ENCODE measurements around the gene ZNF486.
"Not testable (repeated sequence)": the region's sequence is repeated elsewhere in the genome, so short reads cannot be mapped to it uniquely, and the experiment has no call there.

ZNF486 gene

GRCh38 chr19:20167020-20167644 lies at the start of gene ZNF486:
TSS of gene ZNF486 (plus strand) at chr19:20167214. CDS start at chr19:20167331, 117 bp downstream.
- peak; percentile 84 to 90 (median 85) for DNase-seq (ENCODE audit: low read depth in 3 of 3)

GRCh38 chr19:20118064-20118839 lies 48.8 kb upstream of the ZNF486 start:
- DNase-seq (ENCODE audit: low read depth in 3 of 3): not testable (repeated sequence)

DNA sequence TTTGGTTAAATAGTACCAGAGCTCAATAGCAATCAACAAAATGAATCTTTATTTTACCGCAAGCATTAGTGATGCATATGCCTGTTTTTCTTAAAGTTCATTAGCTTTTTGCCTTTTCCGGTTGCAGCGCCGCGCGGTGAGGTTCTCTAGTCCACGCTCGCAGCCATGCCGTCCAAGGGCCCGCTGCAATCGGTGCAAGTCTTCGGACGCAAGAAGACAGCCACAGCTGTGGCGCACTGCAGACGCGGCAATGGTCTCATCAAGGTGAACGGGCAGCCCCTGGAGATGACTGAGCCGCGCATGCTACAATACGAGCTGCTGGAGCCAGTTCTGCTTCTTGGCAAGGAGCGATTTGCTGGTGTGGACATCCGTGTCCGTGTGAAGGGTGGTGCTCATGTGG lies 42.1 kb upstream of the ZNF486 start:
- no peak for DNase-seq (ENCODE audit: low read depth in 3 of 3)

GRCh38 chr19:20132933-20133332 lies 34.1 kb upstream of the ZNF486 start:
- not testable (repeated sequence) for DNase-seq (ENCODE audit: low read depth in 3 of 3)

DNA sequence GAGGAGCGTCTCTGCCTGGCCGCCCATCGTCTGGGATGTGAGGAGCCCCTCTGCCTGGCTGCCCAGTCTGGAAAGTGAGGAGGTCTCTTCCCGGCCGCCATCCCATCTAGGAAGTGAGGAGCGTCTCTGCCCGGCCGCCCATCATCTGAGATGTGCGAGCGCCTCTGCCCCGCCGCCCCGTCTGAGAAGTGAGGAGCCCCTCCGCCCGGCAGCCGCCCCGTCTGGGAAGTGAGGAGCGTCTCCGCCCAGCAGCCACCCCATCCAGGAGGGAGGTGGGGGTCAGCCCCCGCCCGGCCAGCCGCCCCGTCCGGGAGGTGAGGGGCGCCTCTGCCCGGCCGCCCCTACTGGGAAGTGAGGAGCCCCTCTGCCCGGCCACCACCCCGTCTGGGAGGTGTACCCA lies 29.3 kb upstream of the ZNF486 start:
- not testable (repeated sequence) for DNase-seq (ENCODE audit: low read depth in 3 of 3)

DNA sequence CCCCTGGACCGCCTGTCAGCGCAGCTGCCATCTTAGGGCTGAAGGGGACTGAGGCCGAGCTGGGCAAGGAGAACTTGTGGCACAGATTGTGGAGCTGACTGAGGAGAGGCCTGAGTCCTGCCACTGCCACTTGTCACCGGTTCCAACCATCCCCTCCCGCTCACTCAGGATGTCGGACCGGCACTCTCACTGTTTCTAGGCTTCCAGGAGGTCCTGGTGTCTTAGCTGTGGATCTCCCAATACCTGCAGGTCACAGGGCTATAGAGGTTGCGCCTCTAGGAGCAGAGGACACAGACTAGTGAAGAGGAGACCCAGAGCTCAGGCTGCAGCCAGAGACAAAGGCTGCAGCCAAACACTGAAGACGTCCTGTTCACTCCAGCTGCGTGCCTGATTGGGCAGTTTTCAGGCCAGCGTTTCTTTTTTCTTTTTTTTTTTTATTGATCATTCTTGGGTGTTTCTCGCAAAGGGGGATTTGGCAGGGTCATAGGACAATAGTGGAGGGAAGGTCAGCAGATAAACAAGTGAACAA lies 15.3 kb upstream of the ZNF486 start:
- DNase-seq (ENCODE audit: low read depth in 3 of 3): no peak

DNA sequence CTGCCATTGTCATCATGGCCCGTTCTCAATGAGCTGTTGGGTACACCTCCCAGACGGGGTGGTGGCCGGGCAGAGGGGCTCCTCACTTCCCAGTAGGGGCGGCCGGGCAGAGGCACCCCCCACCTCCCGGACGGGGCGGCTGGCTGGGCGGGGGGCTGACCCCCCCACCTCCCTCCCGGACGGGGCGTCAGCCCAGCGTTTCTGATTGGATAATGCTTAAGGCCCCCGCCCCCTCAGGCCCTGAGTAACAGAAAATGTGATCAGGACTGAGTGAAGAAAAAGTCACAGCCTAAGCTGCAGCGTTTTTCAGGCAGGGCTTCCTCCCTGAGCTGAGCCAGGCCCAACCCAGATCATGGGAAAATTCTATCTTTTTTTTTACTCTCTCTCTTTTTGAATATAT lies 14.5 kb upstream of the ZNF486 start:
- DNase-seq (ENCODE audit: low read depth in 3 of 3): not testable (repeated sequence)

- no peak for DNase-seq (ENCODE audit: low read depth in 3 of 3)
These were observed 13.7 kb upstream of the ZNF486 start for GRCh38 chr19:20153281-20153680.

DNA sequence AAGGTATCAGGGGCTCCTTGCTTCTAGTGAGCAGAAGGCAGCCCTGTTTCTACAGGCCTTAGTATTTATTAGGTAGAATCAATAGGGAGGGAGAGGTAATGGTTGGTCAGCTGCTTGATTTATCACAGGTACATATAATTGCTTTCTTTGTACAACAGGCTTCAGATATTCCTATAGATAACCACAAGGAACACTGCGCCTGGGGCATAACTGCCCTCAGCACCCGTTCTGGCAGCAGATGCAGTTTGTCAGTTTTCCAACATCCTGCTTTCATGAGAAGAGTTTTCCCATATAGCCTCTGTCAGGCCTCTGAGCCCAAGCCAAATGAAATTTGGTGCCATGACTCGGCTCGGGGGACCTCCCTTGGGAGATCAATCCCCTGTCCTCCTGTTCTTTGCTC lies 12.4 kb upstream of the ZNF486 start:
- DNase-seq (ENCODE audit: low read depth in 3 of 3): no peak

GRCh38 chr19:20162821-20163220 lies 4.2 kb upstream of the ZNF486 start:
- no peak for DNase-seq (ENCODE audit: low read depth in 3 of 3)

DNA sequence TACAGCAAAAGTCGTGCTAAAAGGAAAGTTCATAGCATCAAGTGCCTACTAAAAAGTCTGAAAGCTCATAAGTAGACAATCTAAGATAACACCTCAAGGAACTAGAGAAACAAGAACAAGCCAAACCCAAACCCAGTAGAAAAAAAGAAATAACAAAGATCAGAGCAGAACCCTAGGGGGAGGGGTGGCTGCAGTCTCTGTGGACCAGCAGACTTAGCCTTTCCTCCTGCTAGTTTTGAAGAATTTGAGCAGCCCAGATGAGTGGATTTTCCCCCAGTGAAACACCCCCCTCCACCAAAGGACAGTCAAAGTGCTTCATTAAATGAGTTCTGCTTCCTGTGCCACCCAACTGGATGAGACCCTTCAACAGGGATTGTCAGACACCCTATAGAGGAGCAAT lies 2.6 kb upstream of the ZNF486 start:
- no peak for DNase-seq (ENCODE audit: low read depth in 3 of 3)

DNA sequence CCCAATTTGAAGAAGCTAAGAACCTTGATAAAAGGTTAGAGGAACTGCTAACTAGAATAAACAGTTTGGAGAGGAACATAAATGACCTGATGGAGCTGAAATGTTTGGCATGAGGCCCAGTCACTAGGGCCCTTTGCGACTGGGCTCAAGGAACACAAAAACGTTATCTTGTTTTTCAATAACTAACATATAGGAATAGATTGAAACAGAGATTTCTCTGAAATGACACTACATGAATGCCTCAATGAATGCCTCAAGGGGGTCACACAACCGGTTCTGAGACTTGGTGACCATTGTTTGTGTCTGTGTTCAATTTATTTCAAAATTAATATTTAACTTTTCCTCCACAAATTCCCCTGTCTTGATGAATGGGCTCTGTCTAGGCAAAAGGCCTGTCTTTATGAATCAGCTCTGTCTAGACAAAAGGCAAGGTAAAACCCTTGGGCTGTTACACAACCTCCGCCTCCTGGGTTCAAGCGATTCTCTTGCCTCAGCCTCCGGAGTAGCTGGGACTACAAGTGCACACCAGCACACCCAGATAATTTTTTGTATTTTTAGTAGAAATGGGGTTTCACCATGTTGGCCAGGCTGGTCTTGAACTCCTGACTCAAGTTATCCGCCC lies 932 bp upstream of the ZNF486 start:
- no peak for DNase-seq (ENCODE audit: low read depth in 3 of 3)

DNA sequence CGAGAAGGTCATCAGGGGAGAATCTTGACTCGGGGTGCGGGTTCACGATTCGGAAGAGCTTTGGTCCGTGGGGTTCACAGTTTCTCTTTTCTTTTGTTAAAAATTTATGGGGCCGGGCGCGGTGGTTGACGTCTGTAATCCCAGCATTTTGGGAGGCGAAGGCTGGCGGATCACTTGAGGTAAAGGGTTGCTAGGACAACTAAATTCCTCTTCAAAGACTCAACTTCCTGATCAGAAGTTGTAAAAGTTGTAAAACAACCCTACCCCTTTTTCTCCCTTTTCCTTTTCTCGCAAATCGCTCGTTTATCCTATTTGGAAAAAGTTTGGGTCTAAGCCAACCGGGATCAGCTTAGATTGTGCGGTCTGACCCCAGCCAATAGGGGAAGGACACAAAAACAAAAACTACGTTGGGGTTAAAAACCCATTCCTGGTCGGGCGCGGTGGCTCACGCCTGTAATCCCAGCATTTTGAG lies 673 bp downstream of the ZNF486 start:
- DNase-seq (ENCODE audit: low read depth in 3 of 3): no peak

DNA sequence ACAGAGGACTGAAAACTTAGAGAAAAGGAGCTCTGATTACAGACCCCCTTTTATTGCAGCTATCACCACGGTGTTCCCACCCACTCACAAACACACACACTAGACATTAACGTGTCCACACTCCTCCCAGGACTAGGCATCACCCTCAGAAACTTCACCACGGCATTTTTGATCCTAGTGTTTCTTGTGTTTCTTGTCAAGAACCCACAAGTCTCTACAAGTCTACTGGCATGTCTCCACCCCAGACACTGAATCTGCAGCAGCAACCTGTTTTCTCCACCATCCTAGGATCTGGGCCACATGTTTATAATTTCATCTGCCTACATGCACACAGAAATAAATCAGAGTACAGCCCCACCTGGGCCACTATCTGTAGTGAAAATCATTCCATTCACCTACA lies 4.3 kb downstream of the ZNF486 start:
- no peak for DNase-seq (ENCODE audit: low read depth in 3 of 3)

DNA sequence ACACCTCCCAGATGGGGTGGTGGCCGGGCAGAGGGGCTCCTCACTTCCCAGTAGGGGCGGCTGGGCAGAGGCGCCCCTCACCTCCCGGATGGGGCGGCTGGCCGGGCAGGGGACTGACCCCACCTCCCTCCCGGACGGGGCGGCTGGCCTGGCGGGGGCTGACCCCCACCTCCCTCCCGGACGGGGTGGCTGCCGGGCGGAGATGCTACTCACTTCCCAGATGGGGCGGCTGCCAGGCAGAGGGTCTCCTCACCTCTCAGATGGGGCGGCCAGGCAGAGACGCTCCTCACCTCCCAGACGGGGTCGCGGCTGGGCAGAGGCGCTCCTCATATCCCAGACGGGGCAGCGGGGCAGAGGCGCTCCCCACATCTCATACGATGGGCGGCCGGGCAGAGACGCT lies 8.8 kb downstream of the ZNF486 start:
- DNase-seq (ENCODE audit: low read depth in 3 of 3): not testable (repeated sequence)

- not testable (repeated sequence) for DNase-seq (ENCODE audit: low read depth in 3 of 3)
These were observed 12.9 kb downstream of the ZNF486 start for GRCh38 chr19:20179956-20180355.

DNA sequence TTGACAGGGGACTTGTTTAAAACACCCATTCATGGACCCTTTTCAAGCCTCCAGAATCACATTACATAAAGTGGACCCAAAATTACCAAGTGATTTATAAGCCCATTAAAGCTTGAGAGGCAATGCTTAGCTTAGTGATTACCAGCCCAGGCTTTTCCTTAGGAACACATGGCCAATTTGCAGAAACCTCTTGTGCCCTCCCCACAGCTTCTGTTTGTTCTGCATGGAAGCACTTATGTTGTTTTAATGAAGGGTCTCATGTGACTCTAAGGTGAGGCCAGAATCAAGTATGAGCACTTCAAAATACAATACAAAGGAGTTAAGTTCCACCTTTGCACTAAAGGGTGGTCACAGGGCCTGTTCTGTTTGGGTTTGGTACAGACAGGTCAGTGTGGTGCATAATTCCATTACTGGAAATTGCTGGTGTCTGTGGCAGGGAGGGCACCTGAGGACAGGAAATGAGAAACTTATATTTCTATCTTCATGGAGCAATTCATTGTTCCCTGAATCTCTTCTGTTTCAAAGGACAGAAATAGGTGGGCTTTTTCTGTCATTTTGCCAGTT lies 15.3 kb downstream of the ZNF486 start:
- no peak for DNase-seq (ENCODE audit: low read depth in 3 of 3)

GRCh38 chr19:20186174-20186573 lies 19.2 kb downstream of the ZNF486 start:
- no peak for DNase-seq (ENCODE audit: low read depth in 3 of 3)

GRCh38 chr19:20197747-20198146 lies 30.7 kb downstream of the ZNF486 start:
- no peak for DNase-seq (ENCODE audit: low read depth in 3 of 3)

DNA sequence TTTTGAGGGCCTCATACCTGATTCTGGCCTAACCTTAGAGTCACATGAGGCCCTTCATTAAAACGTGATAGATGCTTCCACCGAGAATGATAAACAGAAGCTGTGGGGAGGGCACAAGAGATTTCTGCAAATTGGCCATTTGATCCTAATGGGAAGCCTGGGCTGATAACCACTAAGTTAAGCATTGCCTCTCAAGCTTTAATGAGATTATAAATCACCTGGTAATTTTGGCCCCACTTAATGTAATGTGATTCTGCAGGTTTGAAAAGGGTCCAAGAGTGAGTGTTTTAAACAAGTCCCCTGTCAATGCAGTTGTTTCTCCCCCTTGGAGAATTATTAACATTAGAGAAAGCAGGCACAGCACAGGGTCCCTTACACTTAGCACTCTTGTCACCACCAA lies 42.0 kb downstream of the ZNF486 start:
- no peak for DNase-seq (ENCODE audit: low read depth in 3 of 3)

DNA sequence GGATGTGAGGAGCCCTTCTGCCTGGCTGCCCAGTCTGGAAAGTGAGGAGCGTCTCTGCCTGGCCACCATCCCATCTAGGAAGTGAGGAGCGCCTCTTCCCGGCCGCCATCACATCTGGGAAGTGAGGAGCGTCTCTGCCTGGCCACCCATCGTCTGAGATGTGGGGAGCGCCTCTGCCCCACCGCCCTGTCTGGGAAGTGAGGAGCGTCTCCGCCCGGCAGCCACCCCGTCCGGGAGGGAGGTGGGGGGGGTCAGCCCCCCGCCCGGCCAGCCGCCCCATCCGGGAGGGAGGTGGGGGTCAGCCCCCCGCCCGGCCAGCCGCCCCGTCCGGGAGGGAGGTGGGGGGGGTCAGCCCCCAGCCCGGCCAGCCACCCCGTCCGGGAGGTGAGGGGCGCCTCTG lies 47.4 kb downstream of the ZNF486 start:
- not testable (repeated sequence) for DNase-seq (ENCODE audit: low read depth in 3 of 3)

GRCh38 chr19:20221605-20222004 lies 54.6 kb downstream of the ZNF486 start:
- not testable (repeated sequence) for DNase-seq (ENCODE audit: low read depth in 3 of 3)

All from stimulated activated CD4-positive, alpha-beta T cell treated with anti-CD3 and anti-CD28 coated beads, TNF-alpha, amount 100 ng/mL, for 48 hours (primary cell).